Hematopoietic multipotent progenitor cell treated with erythropoietin and hydrocortisone succinate and interleukin-3 and kit ligand, for 8 days (in vitro differentiated cells): ENCODE data around the gene MAGEL2.
"Not testable (repeated sequence)": the region's sequence is repeated elsewhere in the genome, so short reads cannot be mapped to it uniquely, and the experiment has no call there.

Experiments used
- DNase-seq: peaks from one replicate; pipeline ENCODE4 v3.0.0-alpha.2; 2015

The MAGEL2 gene

GRCh38 chr15:23602124-23602523, 45.5 kb downstream of the MAGEL2 start:
- no peak for DNase-seq

- DNase-seq = no peak
These were observed 48.6 kb downstream of the MAGEL2 start for GRCh38 chr15:23599053-23599452.

- DNase-seq = not testable (repeated sequence)
These were observed 50.4 kb downstream of the MAGEL2 start for GRCh38 chr15:23597278-23597677.

GRCh38 chr15:23596736-23597135, 50.9 kb downstream of the MAGEL2 start:
- no peak for DNase-seq

- no peak for DNase-seq
These were observed 52.3 kb downstream of the MAGEL2 start for GRCh38 chr15:23595368-23595767.

- DNase-seq = no peak
These were observed 53.4 kb downstream of the MAGEL2 start for GRCh38 chr15:23594252-23594770.
